Epithelial cell of proximal tubule (primary cell): ENCODE results near the gene MOGAT3. TPM values are rescaled to one million over a fixed set of nuclear protein-coding genes. Genes with fewer than 3 reads are reported as not detected.

Experiments used
- DNase-seq: peaks from one replicate; pipeline ENCODE4 v3.0.0-alpha.2; 2011; ENCODE audit warnings: low read depth
- H3K4me3 ChIP-seq: 2 replicates; pipeline ENCODE4 v1.5.1; 2011; ENCODE audit warnings: low read depth, mild to moderate bottlenecking, low read length
- CTCF ChIP-seq: conservative IDR thresholded peaks from 2 replicates; pipeline ENCODE4 v1.5.1; 2012; ENCODE audit warnings: low read depth, mild to moderate bottlenecking, low read length
- total RNA-seq: library from RNA; depleted of rRNA; stranded (reverse); fragments of >200 nt; gene quantifications from 2 replicates; pipeline ENCODE4 v1.2.3, GENCODE V29; 2015

Gene MOGAT3
- total RNA-seq, 1 donor from 2014 or later: not detected

GRCh38 chr7:101156866-101157589, 43.8 kb downstream of the MOGAT3 start:
- H3K4me3 ChIP-seq: no peak overlapping the region
- TF ChIP-seq CTCF: no peak
- no peak for DNase-seq

DNA sequence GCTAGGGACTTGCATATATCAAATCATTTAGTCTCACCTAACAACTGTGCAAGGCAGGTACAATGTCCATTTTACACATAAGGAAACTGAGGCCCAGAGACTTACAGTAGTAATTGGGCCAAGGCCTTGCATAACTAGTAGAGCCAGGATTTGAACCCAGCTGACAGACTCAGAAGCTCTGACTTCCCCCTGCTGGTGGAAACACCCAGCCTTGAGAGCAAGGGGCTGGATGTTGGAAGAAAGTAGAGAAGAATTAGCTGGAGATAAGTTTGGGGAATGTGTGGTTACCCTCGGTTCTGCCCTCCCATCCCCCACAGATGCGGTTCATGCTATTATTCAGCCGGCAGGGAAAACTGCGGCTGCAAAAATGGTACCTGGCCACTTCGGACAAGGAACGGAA, 44.6 kb downstream of the MOGAT3 start:
- no peak for DNase-seq
- TF ChIP-seq CTCF: peak; percentile 44
- H3K4me3 ChIP-seq: no peak overlapping the region

- TF ChIP-seq CTCF: no peak
- peak overlapping the region; percentile 96 for H3K4me3 ChIP-seq
- no peak for DNase-seq
These were observed 45.5 kb downstream of the MOGAT3 start for GRCh38 chr7:101155303-101155702.

DNA sequence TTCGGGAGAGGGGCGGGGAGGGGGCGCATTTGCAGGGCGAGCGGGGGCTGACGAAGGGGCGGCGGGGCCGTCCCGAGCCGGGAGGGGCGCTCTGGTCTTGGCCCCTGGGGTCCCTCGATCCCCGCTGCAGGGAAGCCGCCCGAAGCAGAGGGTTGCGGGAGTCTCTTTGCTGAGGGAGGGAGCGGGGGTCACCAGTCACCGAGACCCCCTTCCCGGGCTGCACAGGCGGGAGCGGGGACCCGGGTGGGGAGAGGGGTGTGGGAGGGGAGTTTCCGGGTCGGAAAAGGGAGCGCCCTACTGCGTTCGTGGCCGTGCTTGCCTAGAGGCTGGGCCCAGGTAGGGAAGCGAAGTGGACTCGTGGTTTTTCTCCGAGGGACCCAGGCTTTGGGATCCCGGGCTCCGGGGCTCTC, 46.1 kb downstream of the MOGAT3 start:
- H3K4me3 ChIP-seq: peak overlapping the region; percentile 96
- DNase-seq: no peak
- TF ChIP-seq CTCF: no peak

DNA sequence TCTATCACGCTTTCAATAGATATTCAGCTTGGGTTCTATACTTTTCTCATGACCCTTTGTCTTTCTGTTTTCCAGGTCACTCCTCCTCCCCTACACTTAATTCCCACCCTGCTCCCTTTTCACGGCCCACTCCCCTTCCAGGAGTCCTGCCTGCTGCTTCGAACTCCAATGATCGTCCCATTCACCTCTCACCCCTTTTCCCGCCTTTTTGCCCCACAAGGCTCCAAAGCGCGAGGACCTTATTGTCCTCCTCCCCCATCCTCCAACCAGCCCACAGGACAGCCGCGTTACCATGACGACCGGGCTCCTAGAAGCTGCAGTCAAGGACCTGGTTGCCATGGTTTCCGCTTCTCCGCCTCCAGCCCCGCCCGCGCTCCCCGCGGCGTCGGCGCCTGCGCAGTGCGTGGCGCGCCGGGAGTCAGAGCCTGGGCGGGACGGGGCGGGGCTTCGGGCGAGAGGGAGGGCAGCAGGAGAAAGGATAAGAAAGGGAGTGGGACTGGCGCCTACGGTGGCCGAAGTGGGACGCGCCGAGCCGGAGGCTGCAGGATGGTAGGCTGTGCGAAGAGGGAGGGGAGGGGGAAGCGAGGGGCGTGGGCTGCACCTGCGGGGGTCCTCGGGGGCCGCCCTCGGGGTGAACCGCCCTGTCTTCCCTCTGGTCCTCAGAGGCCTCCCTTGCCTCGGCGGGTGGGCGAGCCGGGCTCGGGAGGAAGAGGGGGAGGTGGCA, 46.7 kb downstream of the MOGAT3 start, which contains the start of gene AP1S1:
Gene AP1S1 (plus strand): TSS at position 508 of the 724 bp plus-strand sequence. CDS start 39 bp downstream, at position 547.
- H3K4me3 ChIP-seq: peak within 1 kb of the TSS; percentile 96
- no peak for DNase-seq
- TF ChIP-seq CTCF: no peak

DNA sequence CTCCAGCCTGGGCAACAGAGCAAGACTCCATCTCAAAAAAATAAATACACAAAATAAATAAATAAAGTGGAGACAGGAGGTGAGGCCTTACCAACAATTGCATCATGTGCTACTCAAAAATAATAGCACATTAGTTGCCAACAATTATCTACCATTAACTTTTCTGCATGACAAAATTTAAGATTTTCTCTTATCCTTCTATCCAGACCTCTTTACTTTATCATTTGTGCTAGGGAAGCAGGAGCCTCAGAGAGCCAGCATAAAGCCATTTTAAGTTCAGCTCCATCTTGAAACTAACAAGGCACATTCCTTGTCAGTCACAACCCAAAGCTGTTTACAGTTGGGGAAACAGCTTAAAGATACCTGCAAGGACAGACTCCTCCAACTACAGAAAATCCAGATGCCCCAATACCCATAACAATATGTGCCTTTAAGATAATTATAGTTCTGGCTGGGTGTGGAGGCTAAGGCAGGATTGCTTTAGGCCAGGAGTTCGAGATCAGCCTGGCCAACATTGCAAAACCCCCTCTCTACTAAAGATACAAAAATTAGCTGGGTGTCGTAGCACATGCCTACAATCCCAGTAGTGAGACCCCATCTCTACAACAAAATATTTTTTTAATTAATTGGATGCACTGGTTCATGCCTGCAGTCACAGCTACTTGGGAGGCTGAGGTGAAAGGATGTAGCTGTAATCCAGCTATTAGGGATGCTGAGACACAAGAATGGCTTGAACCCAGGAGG, 48.8 kb downstream of the MOGAT3 start:
- DNase-seq: no peak
- no peak overlapping the region for H3K4me3 ChIP-seq
- TF ChIP-seq CTCF: no peak

Other genes starting within 250 kb of the MOGAT3 start
- 1.7 TPM in 1 of 2 replicates, not detected in the other for gene MUC12, start 231.5 kb downstream of the MOGAT3 start, total RNA-seq
- gene MUC17, start 181.0 kb downstream of the MOGAT3 start, total RNA-seq: not detected in 2 replicates
- gene TRIM56, start 115.6 kb downstream of the MOGAT3 start, total RNA-seq: 9.2 and 9.4 TPM in 2 replicates
- 160 and 249 TPM in 2 replicates for gene SERPINE1, start 73.9 kb downstream of the MOGAT3 start, total RNA-seq
- 178 and 190 TPM in 2 replicates for gene AP1S1, start 46.6 kb downstream of the MOGAT3 start, total RNA-seq
- 1.4 and 20.9 TPM in 2 replicates for gene VGF, start 35.5 kb downstream of the MOGAT3 start, total RNA-seq
- gene NAT16, start 20.7 kb downstream of the MOGAT3 start, total RNA-seq: 0.12 TPM in 1 of 2 replicates, not detected in the other
- 75.0 and 78.3 TPM in 2 replicates for gene PLOD3, start 16.5 kb upstream of the MOGAT3 start, total RNA-seq
- 119 and 129 TPM in 2 replicates for gene ZNHIT1, start 17.1 kb upstream of the MOGAT3 start, total RNA-seq
- 1.9 and 3.3 TPM in 2 replicates for gene CLDN15, start 36.8 kb upstream of the MOGAT3 start, total RNA-seq
- 189 and 215 TPM in 2 replicates for gene FIS1, start 44.0 kb upstream of the MOGAT3 start, total RNA-seq
- 36.6 and 45.3 TPM in 2 replicates for gene IFT22, start 120.8 kb upstream of the MOGAT3 start, total RNA-seq
- not detected in 2 replicates for gene COL26A1, start 161.8 kb upstream of the MOGAT3 start, total RNA-seq